ENCODE data around the gene PTPN21.

PTPN21 gene

DNA sequence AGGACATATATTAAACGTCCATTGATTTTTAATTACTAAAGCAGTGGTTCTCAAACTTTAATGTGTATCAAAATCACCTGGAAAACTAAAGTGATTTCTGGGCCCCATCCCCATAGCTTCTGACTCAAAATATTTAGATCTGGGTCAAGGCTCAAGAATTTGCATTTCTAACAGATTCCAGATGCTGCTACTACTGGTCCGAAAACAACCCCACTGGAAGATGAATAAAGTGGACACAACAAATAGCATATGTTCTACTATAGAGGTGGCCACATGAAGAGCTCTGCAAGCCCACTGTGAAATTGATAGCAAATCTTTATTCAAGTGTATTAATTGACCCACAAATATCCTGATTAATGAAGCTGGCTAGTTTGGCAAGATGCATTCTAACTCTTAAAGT, 99.9 kb downstream of the PTPN21 start:
- no peak for DNase-seq

DNA sequence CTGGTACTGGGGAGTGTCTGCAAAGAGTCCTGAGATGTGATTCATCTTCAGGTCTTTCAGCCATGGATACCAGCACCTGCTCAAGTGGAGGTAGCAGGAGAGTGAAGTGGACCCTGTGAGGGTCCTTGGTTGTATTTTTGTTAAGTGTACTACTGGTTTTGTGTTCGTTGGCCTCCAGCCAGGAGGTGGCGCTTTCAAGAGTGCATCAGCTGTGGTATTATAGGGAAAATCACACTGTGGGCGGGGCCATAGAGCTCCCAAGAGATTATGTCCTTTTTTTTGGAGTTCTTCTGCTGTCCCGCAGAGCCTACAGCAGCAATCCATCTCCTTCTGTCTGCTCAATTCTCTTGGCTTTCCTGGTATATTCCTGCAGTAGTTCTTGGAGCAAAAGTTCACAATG, 102.6 kb downstream of the PTPN21 start:
- DNase-seq, result no peak

DNA sequence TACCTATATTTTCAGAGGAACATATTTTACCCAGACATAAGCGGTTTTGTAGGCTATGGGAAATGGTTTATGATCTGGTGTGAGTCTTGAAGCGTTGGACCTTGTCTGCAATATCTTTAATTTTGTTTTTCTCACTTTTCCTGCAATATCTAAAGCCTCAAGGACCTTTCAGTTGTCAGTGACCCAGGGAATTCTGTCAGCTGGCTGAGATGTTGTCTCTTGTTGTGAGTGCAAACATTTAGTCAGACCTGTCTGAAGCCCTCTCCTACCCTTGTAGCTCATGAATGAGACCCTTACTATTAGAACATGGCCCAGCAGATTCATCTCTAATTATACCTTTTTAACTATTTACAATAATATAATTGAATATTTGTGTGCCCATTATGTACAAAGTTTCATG, 115.7 kb downstream of the PTPN21 start:
- DNase-seq, result no peak

DNA sequence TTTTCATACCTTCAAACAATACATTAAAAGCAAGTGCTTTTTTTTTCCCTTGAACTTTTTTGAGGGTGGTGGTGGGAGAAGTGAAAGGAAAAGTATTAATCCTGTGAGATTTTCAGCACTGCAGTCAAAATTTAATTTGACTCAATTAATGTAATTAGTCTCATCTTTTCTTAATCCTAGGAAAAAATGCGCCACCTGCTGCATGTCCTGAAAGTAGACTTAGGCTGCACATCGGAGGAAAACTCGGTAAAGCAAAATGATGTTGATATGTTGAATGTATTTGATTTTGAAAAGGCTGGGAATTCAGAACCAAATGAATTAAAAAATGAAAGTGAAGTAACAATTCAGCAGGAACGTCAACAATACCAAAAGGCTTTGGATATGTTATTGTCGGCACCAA, 117.1 kb downstream of the PTPN21 start:
- no peak for DNase-seq

DNA sequence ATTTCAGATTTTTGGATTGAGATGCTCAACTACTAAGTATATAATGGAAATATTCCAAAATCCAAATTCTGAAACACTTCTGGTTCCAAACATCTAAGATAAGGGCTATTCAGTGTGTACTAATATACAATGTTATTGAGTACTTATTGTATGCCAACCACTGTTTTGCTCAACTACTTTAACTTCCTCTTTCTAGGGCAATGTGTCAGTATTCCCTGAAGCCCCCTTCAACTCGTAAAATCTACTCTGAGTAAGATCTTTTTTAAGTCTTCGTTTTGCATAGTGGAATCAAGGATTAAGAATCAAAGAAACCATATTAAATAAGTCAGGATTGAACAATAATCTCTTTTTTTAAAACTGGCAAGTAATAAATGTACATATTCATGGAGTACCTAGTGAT, 123.8 kb downstream of the PTPN21 start:
- DNase-seq, result no peak

DNA sequence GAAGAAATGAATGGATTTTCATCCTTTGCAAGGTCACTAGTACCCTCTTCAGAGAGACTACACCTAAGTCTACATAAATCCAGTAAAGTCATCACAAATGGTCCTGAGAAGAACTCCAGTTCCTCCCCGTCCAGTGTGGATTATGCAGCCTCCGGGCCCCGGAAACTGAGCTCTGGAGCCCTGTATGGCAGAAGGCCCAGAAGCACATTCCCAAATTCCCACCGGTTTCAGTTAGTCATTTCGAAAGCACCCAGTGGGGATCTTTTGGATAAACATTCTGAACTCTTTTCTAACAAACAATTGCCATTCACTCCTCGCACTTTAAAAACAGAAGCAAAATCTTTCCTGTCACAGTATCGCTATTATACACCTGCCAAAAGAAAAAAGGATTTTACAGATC, 128.5 kb downstream of the PTPN21 start:
- no peak for DNase-seq

DNA sequence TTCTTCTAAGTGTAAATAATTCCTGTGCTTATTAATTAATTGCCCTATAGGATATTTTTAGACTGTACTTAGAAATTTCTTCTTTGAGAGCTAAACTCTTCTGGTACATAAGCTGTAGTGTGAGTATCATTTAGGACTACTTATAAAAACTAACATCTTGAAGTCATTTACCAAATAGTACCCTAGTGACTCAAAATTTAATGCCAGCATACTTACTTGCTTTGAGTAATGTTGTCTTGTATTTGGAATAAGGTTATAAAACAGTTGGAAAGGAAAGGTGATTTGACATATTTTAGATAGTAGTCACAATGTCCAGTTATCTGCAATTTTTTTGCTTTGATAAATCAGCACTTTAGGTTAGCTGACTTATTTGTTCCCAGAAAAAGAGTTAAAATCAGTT, 130.2 kb downstream of the PTPN21 start:
- no peak for DNase-seq

DNA sequence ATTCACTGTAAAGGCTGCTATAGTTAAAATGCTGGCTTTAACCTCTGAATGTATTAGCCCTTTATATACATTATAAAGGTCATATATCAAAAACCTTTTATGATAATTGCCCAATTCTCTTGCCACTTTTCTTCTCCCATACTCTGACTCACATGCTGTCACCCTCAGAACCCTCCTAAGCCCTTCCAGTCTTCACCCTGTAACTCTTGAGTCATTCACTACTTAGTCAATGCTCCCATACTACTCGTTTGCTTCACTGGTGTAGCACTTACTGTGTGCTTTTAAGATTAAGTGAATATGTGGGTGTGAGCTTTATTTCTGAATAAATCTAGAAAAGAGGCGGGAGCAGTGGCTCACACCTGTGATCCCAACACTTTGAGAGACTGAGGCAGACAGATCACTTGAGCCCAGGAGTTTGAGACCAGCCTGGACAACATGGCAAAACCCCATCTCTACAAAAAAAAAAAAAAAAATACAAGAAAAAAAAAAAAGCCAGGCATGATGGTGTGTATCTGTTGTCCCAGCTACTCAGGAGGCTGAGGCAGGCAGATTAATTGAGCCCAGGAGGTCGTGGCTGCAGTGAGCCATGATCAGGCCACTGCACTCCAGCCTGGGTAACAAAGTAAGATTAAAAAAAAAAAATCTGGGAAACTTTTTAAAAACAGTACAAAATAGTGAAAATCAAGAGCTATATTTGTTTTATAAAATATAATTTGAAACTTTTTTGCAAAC, 131.7 kb downstream of the PTPN21 start:
- DNase-seq, result no peak

DNA sequence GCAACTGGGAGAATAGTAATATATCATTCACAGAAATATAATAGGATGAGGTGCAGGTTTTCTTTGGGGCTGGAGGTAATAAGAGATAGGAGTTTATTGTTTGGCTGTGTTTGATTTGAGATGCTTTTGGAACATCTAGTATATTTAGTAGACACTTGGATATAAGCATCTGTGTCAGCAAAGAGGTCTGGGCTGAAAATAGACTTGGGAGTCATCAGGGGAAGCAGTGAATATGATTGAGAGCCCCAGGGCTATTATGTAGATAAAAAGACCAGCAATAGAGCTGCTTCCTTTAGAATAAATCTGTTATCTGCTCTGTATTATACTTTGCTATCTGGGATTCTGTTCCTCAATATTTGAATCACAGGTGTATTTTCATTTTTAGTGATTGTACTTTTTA, 132.8 kb downstream of the PTPN21 start:
- DNase-seq, result no peak

DNA sequence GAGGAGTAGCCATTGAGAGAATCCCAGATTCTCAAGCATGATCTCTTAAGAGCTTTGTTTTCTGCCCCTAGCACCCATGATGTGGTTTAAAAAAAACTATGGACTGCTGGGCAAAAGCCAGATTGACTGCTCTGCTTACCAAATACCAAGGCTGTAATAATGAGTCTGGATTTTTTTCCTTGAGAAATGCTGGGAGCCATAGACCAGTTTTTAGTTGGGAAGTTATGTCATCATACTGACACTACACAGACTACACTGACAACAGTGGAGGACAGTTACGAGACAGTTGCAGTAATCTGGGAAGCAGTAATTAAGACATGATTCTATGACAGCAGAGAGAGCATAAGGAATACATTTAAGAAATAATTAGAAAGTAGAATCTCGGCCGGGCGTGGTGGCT, 133.5 kb downstream of the PTPN21 start:
- no peak for DNase-seq

DNA sequence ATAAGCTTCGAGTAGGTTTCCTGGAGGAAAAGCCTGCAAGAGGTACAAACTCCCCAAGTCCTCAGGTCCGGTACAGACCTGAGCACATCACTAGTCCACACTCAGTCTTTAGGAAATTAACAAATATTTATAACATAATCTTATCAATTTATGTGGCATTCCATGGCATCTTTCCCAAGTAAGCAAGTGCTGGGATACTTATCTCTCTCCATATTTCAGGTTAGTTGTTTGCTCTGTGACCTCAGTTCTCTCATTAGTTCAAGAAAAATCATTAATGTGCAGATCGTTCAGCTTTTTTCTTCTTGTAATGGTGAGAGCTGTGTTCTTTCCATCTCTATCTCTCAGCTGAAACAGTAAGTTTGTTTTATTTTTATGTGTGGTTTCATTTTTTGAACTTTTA, 134.6 kb downstream of the PTPN21 start:
- DNase-seq, result no peak

DNA sequence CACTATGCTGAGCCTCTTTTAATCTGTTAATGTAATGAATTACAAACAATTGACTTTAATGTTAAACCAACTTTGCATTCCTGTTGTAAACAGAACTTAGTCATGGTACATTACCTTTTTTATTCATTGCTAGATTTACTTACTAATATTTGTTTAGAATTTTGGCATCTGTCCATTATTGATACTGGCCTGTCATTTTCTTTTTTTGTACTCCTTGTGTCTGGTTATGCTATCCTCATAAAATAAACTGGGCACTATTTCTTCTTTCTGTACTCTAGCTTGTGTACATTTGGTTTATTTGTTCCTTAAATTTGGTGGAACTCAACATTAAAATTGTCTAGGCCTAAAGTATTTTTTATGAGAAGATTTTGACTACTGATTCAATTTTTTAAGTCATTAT, 137.2 kb downstream of the PTPN21 start:
- DNase-seq, result no peak
